GM19463 (cell line): ENCODE measurements around the gene CAST.
"Not testable (repeated sequence)": the region's sequence is repeated elsewhere in the genome, so short reads cannot be mapped to it uniquely, and the experiment has no call there.

Experiments
- ATAC-seq: cut with Tn5 transposase; IDR thresholded peaks from one replicate; pipeline ENCODE4 v1.9.1; 2021; ENCODE audit warnings: mild to moderate bottlenecking, moderate library complexity; ENCODE audit not compliant: unreplicated experiment

Gene CAST

GRCh38 chr5:96743805-96744204 lies 81.6 kb downstream of the CAST start:
- ATAC-seq = no peak

GRCh38 chr5:96744218-96744617 lies 82.0 kb downstream of the CAST start:
- ATAC-seq = not testable (repeated sequence)

GRCh38 chr5:96745025-96745424 lies 82.8 kb downstream of the CAST start:
- no peak for ATAC-seq

- no peak for ATAC-seq
Observed at GRCh38 chr5:96745844-96746531, 83.8 kb downstream of the CAST start.

GRCh38 chr5:96747720-96748119 lies 85.5 kb downstream of the CAST start:
- no peak for ATAC-seq

- no peak for ATAC-seq
Observed at GRCh38 chr5:96750110-96750822, 88.1 kb downstream of the CAST start.

GRCh38 chr5:96751203-96752169 lies 89.3 kb downstream of the CAST start:
- no peak for ATAC-seq

- no peak for ATAC-seq
Observed at GRCh38 chr5:96752341-96753016, 90.3 kb downstream of the CAST start.

GRCh38 chr5:96753017-96753397 lies 90.8 kb downstream of the CAST start:
- no peak for ATAC-seq

- no peak for ATAC-seq
Observed at GRCh38 chr5:96753848-96754247, 91.7 kb downstream of the CAST start.

- ATAC-seq = no peak
Observed at GRCh38 chr5:96755851-96756250, 93.7 kb downstream of the CAST start.

GRCh38 chr5:96756985-96757384 lies 94.8 kb downstream of the CAST start:
- ATAC-seq = no peak

- no peak for ATAC-seq
Observed at GRCh38 chr5:96758621-96759020, 96.4 kb downstream of the CAST start.

- no peak for ATAC-seq
Observed at GRCh38 chr5:96761618-96762017, 99.4 kb downstream of the CAST start.

- no peak for ATAC-seq
Observed at GRCh38 chr5:96763026-96763425, 100.8 kb downstream of the CAST start.

GRCh38 chr5:96765043-96765442 lies 102.9 kb downstream of the CAST start:
- no peak for ATAC-seq

GRCh38 chr5:96768708-96769251 lies 106.6 kb downstream of the CAST start:
- no peak for ATAC-seq

- ATAC-seq = no peak
Observed at GRCh38 chr5:96771395-96771794, 109.2 kb downstream of the CAST start.

- ATAC-seq = no peak
Observed at GRCh38 chr5:96772111-96772510, 109.9 kb downstream of the CAST start.

- ATAC-seq = no peak
Observed at GRCh38 chr5:96772542-96772941, 110.4 kb downstream of the CAST start.

GRCh38 chr5:96775050-96775449 lies 112.9 kb downstream of the CAST start:
- ATAC-seq = no peak
